HG03354 (cell line): ENCODE data around the gene CHRM5.
"Not testable (repeated sequence)": the region's sequence is repeated elsewhere in the genome, so short reads cannot be mapped to it uniquely, and the experiment has no call there.

Experiments used
- ATAC-seq: cut with Tn5 transposase; IDR thresholded peaks from one replicate; pipeline ENCODE4 v1.9.1; 2021; ENCODE audit warnings: mild to moderate bottlenecking; ENCODE audit not compliant: unreplicated experiment, poor library complexity, severe bottlenecking

Gene CHRM5

DNA sequence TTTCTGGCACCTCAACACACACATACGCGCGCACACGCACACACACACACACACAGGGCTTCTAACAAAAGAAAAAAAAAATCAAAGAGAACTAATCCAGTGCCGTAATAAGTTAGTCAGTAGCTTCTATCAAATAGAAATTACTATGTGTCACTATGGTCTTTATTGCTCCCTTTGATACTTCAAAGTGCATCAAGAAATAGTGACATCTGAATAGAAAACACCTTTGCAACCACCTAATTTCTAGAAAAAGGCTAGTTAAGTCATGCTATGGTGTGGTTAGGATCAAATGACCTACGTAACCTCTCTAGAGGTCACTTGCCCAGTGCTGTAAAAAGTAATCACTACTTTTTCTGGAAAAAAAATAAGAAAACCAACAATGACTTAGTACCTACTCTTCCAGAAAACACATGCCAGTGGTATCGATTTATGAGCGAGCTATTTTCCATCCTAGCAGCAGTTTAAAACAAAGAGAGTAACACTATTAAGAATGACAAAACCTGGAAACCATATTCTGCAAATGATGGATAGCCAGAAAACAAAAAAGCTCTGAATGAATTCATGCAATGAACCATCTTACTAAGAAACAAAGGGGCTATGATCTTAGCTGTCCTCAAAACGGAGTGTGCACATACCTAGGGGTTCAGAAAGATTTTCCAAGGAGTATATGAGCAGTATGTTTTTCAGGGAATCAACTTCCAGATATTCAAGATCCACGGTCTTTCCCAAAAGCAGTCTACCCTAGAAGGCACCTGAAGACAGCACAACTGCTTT lies 63.9 kb downstream of the CHRM5 start:
- ATAC-seq, result no peak

DNA sequence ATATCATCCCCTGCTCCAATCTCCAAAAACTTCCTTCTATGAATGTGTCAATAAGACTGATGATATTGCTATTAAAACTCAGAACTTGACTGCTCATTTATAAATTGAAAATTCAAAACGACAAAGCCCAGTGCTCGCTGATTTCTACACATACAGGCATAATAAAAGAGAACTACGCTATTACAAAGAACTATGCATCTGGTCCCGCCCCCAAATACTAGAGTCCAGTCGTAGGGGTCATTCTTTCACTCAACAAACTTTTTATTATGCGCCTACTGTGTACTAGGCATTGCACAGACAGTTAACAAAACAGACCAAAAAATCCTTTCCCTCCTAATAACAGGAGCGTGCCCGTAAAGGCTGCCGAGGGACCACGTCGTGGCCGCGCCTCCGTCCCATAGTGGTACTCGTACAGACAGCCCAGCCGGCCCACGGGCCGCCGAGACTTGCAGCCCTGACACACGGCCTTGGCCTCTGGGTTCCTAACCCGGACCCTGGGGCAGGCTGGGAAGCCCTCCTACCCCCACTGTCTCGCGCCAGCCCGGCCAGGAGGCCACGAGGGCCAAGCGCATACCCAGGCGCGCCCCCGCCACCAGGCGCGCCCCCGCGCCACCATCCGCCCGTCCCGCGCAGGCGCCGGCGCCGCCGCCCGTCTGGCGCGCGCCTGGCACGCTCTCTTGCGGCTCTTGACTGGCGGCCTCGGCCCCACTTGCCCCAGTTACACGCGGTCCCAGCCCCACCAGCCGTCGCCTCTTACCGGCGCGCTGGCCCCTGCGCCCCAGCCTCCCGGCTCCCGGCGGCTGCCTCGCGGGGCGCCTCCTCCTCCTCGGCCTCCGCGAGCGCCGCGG lies 70.0 kb downstream of the CHRM5 start:
- peak; percentile 74 for ATAC-seq

- peak; percentile 57 for ATAC-seq
Measured at GRCh38 chr15:34038871-34039789, 70.8 kb downstream of the CHRM5 start, which contains the start of gene AVEN. AVEN (minus strand) TSS chr15:34039204; CDS start chr15:34039046, 158 bp downstream.

GRCh38 chr15:34039790-34040113 lies 71.5 kb downstream of the CHRM5 start:
- peak; percentile 14 for ATAC-seq

DNA sequence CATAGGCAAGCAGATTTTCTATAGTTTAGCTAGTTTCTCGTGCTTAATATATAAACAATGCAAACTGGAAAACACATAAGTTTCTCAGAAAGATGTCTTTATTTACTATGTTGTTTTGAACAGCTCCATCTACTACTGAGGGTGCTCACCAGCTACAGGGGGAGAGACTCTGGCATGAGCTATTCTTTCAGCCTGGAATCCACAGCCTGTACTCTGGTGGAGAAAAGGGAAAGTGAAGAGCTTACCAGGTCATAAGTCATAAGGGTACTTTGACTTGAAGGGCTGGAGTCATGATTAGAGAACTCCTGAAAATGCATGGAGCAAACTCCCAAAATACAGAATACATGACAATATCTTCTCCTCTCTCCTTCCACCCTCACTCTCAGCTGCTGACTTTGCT lies 75.1 kb downstream of the CHRM5 start:
- no peak for ATAC-seq

GRCh38 chr15:34043813-34044212 lies 75.5 kb downstream of the CHRM5 start:
- no peak for ATAC-seq

DNA sequence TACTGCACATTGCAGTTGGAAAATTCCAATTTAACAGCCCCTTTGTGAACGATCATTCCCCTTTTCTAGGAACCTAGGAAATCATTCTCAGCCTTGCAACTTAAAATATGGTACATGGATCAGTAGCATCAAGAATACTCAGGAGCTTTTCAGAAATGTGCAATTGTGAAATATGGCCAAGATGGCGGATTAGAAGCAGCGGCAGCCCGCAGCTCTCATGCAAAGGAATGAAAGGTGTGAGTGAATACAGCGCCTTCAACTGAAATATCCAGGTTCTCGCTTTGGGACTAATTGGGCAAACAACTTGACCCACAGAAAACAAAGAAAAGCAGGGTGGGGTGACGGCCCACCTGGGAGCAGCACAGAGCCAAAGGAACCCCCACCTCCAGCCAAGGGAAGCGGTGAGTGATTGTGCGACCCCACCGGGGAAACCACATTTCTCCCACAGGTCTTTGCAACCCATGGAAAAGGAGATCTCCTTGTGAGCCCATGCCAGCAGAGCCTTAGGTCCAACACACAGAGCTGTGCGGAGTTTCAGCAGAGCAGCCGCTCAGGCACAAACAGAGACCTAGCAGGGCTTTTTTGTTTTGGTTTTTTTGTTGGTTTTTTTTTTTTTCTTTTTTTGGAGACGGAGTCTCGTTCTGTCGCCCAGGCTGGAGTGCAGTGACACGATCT lies 78.3 kb downstream of the CHRM5 start:
- no peak for ATAC-seq

DNA sequence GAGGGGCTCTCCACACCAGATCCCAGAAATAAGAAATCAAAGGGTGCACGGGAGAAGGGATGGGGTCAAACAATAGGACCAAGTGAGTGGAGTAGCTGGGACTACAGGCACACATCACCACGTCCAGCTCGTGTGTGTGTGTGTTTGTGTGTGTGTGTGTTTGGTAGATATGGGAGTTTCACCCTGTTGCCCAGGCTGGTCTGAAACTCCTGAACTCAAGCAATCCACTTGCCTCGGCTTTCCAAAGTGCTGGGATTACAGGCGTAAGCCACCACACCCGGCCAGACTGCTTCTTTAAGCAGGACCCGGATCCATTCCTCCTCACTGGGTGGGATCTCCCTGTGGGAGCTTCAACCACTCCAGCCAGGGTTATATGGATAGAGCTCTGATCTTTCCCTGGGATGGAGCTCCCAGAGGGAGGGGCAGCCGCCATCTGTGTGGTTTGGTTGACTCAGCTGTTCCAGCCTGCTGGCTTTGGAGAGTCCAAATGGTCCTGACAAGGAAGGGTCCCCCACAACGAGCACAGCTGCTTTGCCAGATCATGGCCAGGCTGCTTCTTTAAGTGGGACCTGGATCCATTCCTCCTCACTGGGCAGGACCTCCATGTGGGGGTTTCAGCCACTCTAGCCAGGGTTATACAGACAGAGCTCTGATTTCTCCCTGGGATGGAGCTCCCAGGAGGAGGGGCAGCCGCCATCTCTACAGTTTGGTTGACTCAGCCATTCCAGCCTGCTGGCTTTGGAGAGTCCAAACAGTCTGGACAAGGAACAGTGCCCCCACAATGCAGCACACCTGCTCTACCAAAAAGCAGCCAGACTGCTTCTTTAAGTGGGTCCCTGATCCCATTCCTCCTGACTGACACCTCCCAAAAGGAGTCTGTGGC lies 79.8 kb downstream of the CHRM5 start:
- ATAC-seq, result no peak

GRCh38 chr15:34049112-34049511 lies 80.8 kb downstream of the CHRM5 start:
- no peak for ATAC-seq

DNA sequence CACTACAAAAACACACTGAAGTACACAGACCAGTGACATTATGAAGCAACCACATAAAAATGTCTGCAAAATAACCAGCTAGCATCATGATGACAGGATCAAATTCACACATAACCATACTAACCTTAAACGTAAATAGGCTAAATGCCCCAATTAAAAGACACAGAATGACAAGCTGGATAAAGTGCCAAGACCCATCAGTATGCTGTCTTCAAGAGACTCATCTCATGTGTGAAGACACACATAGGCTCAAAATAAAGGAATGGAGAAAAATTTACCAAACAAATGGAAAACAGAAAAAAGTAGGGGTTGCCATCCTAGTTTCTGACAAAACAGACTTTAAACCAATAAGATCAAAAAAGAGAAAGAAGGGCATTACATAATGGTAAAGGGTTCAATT lies 82.1 kb downstream of the CHRM5 start:
- ATAC-seq, result not testable (repeated sequence)

- no peak for ATAC-seq
Measured at GRCh38 chr15:34054081-34054707, 85.9 kb downstream of the CHRM5 start.

- ATAC-seq, result no peak
Measured at GRCh38 chr15:34055868-34056595, 87.7 kb downstream of the CHRM5 start.

- ATAC-seq, result no peak
Measured at GRCh38 chr15:34056911-34057310, 88.6 kb downstream of the CHRM5 start.

DNA sequence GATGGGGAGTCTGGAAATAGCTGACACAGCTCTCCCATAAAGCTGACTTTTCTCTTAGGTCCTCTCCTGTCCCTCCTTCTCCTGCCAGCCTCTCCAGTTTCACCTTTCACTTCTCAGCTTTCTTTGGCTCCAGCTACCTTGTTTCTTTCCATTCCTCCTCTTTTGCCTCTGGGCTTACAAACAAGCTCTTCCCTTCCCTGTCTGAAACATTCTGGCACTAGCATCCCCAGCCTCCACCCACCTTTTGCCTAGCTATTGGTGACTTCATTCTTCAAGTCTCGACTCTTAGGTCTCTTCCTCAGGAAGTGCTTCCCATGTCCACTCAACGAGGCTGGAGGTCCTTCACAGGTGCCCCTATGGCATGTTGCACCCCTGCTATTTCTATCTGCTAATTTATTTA lies 91.2 kb downstream of the CHRM5 start:
- no peak for ATAC-seq

DNA sequence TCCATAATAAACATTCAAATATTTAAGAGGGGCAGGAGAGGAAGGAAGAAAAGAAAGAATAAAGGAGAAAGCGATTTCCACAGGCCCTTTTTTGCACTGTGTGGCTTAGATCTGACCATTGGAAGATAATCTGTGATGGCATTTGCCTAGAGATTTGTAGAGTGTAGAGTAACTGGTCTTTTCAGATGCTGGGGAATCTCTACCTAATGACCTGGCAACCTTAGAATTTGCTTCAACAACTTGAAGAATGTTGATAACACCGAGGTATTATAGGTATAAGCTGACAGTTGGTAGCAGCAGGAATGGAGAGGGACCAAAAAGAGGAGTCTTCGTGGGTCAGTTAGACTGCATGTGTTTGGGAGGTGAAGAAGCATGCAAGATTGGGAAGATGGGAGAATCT lies 91.6 kb downstream of the CHRM5 start:
- no peak for ATAC-seq

- no peak for ATAC-seq
Measured at GRCh38 chr15:34064438-34064837, 96.1 kb downstream of the CHRM5 start.

DNA sequence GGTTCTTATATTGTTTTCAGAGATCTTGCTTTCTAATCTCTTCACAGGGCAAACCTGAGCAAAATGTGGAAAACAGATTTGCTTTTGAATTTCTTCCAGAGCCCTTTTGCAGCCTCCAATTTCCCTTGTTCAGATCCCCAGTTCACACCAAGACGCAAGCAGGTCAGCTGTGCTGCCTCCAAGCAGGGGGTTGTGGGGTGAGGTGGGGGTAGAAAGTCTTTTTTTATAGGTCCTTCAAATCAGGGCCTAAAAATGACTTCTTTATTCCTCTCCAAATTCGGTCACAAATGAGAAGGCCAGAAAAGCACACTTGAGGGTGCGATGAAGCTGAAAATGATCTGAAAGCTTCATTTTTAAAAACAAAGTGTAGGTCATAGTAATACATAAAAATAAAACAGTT lies 97.0 kb downstream of the CHRM5 start:
- ATAC-seq, result no peak

- ATAC-seq, result no peak
Measured at GRCh38 chr15:34065941-34066340, 97.6 kb downstream of the CHRM5 start.
